ENCODE data around the gene ZBTB20. TPM values are rescaled to one million over a fixed set of nuclear protein-coding genes. Genes with fewer than 3 reads are reported as not detected.

ZBTB20 gene
- total RNA-seq, 2 donors from 2014 or later: 111 to 189 TPM

DNA sequence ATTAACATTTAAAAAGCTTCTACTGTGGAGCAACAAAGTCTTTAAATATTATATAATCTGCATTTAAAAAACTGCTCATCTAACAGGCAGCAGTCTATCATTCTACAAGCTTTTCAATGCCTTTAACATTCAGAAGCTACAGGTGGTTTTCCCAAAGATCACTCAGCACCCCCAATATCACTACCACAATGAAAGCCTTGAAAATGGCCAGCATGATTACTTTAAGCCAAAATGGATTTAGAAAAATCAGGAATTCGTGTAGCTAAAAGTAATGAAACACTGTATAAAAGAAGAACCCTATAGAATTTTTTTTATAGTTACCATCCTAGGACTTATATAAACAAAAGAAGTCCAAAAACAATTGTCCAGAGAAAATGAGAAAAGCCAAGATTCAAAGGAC is 452.8 kb downstream of the ZBTB20 start:
- no peak for DNase-seq (ENCODE audit: low spot score)
- Histone ChIP-seq H3K27ac (no peak overlapping the region), H3K27me3 (replicated peaks; ENCODE audit: insufficient read depth) (no peaks in the 10 kb centered on the region), H3K36me3 (no peaks in the 10 kb centered on the region), H3K9me3 (no peaks in the 10 kb centered on the region), H3K4me1 (replicated peaks) (no peaks in the 10 kb centered on the region), H3K4me3 (no peak overlapping the region)
- intact Hi-C loops (cut with DNase I): no loop called here
- 100% methylated on average over 1 of the region's 1 CpG for WGBS
- TF ChIP-seq POLR2A (IDR thresholded peaks at IDR 0.05) (no peak), POLR2AphosphoS5 (IDR thresholded peaks at IDR 0.05) (no peak)
- TF ChIP-seq, protein P1, sequence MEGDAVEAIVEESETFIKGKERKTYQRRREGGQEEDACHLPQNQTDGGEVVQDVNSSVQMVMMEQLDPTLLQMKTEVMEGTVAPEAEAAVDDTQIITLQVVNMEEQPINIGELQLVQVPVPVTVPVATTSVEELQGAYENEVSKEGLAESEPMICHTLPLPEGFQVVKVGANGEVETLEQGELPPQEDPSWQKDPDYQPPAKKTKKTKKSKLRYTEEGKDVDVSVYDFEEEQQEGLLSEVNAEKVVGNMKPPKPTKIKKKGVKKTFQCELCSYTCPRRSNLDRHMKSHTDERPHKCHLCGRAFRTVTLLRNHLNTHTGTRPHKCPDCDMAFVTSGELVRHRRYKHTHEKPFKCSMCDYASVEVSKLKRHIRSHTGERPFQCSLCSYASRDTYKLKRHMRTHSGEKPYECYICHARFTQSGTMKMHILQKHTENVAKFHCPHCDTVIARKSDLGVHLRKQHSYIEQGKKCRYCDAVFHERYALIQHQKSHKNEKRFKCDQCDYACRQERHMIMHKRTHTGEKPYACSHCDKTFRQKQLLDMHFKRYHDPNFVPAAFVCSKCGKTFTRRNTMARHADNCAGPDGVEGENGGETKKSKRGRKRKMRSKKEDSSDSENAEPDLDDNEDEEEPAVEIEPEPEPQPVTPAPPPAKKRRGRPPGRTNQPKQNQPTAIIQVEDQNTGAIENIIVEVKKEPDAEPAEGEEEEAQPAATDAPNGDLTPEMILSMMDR (IDR thresholded peaks at IDR 0.05): no peak

DNA sequence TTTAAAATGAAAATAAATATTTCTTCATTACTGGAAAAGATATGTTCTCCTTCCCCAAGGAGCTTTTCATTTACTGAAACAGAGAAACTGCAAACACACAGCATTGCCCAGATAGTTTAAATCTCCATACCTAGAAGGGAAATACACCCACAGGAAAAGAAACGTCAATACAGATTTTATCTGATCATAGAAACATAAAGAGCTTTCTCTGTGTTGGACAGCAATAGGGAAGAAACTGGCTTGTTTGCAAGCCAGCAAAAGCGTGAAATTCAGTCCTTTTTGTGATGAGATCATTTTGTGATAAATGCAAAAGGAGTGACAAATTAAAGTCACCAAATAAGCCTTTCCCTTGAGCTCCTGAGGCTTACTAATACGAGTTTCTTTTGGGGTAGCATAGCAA is 455.2 kb downstream of the ZBTB20 start:
- TF ChIP-seq, protein P1 (IDR thresholded peaks at IDR 0.05): no peak
- no peak for TF ChIP-seq POLR2AphosphoS5 (IDR thresholded peaks at IDR 0.05)
- TF ChIP-seq POLR2A (IDR thresholded peaks at IDR 0.05): no peak
- Histone ChIP-seq H3K4me3 (no peak overlapping the region), H3K27ac (no peak overlapping the region), H3K36me3 (no peaks in the 10 kb centered on the region), H3K4me1 (replicated peaks) (no peaks in the 10 kb centered on the region), H3K9me3 (no peaks in the 10 kb centered on the region), H3K27me3 (replicated peaks; ENCODE audit: insufficient read depth) (no peaks in the 10 kb centered on the region)
- WGBS: 31% methylated on average over 3 of the region's 3 CpGs
- intact Hi-C loops (cut with DNase I): no loop called here
- no peak for DNase-seq (ENCODE audit: low spot score)

DNA sequence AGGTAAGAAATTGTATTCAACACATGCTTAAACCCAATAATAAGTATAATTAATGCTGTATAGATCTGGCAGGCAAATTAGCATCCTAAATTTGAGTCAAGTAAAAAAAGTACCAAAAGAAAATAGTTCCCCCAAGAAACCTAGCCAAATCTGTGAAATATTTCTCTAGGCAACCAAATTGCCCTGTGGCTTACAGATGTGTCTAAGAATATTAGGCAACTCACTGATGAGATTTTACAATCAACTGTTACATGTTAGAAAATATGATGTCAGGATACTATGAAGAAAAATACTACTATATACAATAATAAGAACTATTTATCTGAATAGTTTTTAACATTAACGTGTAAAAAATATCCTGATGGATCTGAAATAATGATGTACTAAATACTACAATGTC is 456.2 kb downstream of the ZBTB20 start:
- Histone ChIP-seq H3K36me3 (no peaks in the 10 kb centered on the region), H3K27ac (no peak overlapping the region), H3K27me3 (replicated peaks; ENCODE audit: insufficient read depth) (no peaks in the 10 kb centered on the region), H3K4me1 (replicated peaks) (no peaks in the 10 kb centered on the region), H3K9me3 (no peaks in the 10 kb centered on the region), H3K4me3 (no peak overlapping the region)
- 94% methylated on average over 1 of the region's 1 CpG for WGBS
- TF ChIP-seq POLR2AphosphoS5 (IDR thresholded peaks at IDR 0.05) (no peak), POLR2A (IDR thresholded peaks at IDR 0.05) (no peak)
- TF ChIP-seq, protein P1 (IDR thresholded peaks at IDR 0.05): no peak
- intact Hi-C loops (cut with DNase I): no loop called here
- no peak for DNase-seq (ENCODE audit: low spot score)

DNA sequence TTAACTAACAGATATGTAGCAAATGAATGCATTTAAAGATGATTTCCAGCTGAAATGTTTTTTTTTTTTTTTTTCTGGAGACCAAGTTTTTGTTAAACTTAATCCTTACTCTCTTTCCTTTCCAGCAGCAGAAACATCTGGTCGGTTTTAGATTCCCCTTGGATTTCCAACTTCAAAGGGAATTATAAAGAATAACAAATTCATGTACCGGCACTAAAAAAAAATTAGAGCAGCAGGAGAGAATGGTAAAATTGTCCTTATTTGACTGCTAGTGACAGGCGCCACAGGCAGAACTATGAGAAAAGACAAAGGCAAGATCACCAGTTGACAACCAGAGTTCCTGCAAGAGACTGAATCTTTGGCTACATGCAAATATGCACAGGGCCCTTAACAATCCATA is 459.9 kb downstream of the ZBTB20 start:
- Histone ChIP-seq H3K9me3 (no peaks in the 10 kb centered on the region), H3K4me1 (replicated peaks) (no peaks in the 10 kb centered on the region), H3K4me3 (no peak overlapping the region), H3K27me3 (replicated peaks; ENCODE audit: insufficient read depth) (no peaks in the 10 kb centered on the region), H3K27ac (no peak overlapping the region), H3K36me3 (no peaks in the 10 kb centered on the region)
- TF ChIP-seq POLR2AphosphoS5 (IDR thresholded peaks at IDR 0.05): no peak
- no peak for TF ChIP-seq POLR2A (IDR thresholded peaks at IDR 0.05)
- TF ChIP-seq, protein P1 (IDR thresholded peaks at IDR 0.05): no peak
- intact Hi-C loops (cut with DNase I): no loop called here
- DNase-seq (ENCODE audit: low spot score): no peak
- 64% methylated on average over 3 of the region's 3 CpGs for WGBS

DNA sequence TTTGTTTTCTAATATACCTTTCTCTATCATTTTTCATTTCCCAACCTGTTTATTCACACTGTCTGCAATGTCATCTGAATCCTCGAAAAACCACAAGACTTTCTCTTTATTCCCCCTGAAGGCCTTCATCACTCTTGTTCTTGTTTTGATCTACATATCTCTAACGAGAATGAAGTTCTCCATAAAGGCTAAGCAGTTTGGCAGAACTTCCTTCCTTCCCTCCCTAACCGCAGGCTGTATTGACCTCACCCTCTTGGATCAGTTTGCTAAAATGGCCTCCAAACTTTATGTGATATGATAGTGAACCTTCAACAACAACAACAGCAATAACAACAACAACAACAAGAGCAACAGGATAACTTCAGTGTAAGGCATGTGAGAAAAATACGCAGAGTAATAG is 460.5 kb downstream of the ZBTB20 start:
- no peaks in the 10 kb centered on the region for H3K4me1 ChIP-seq (replicated peaks)
- DNase-seq (ENCODE audit: low spot score): no peak
- no peaks in the 10 kb centered on the region for H3K9me3 ChIP-seq
- TF ChIP-seq, protein P1 (IDR thresholded peaks at IDR 0.05): no peak
- no peak for TF ChIP-seq POLR2A (IDR thresholded peaks at IDR 0.05)
- no peaks in the 10 kb centered on the region for H3K27me3 ChIP-seq (replicated peaks; ENCODE audit: insufficient read depth)
- intact Hi-C loops (cut with DNase I): no loop called here
- H3K4me3 ChIP-seq: no peak overlapping the region
- no peak overlapping the region for H3K27ac ChIP-seq
- no peaks in the 10 kb centered on the region for H3K36me3 ChIP-seq
- WGBS: 71% methylated on average over 4 of the region's 4 CpGs
